Endothelial cell of umbilical vein (primary cell): ENCODE data around the gene BMPR1B. TPM values are rescaled to one million over a fixed set of nuclear protein-coding genes. Genes with fewer than 3 reads are reported as not detected.

ENCODE experiments used
- BruUV-seq: library from RNA; stranded (reverse); fragments of 400-500 nt; replicated peaks from 2 replicates; lab custom pipeline; 2021; lab: Mats Ljungman, UMichigan
- CTCF ChIA-PET: fragments of 300-600, 350-600 bp; sonication (Branson Sonifier 250); formaldehyde crosslinking; loops from one replicate; lab custom pipeline; 2021; ENCODE audit warnings: antibody characterized with exemption, inconsistent platforms; lab: Charles Lee
- POLR2A ChIA-PET: fragments of 300-600, 350-600 bp; sonication (Branson Sonifier 250); formaldehyde crosslinking; loops from one replicate; lab custom pipeline; 2021; ENCODE audit warnings: antibody characterized with exemption, inconsistent platforms; lab: Charles Lee
- DNase-seq: peaks from one replicate; pipeline ENCODE4 v3.0.0-alpha.2; 2011; ENCODE audit warnings: low read depth, low spot score
- FAIRE-seq: peaks from 2 replicates; lab custom pipeline; 2011; peaks lifted over from hg19 to GRCh38; lab: Jason Lieb, UNC
- H2AFZ ChIP-seq: 2 replicates; pipeline ENCODE4 v1.6.0; 2012; ENCODE audit warnings: low read depth, low read length, control low read depth, inconsistent platforms
- H3K27ac ChIP-seq: 2 replicates; pipeline ENCODE4 v1.5.1; 2011; ENCODE audit warnings: low read depth, mild to moderate bottlenecking, control low read depth, low read length, moderate library complexity; ENCODE audit not compliant: insufficient read depth
- H3K27me3 ChIP-seq, 2 experiments: 2 replicates each; pipeline versions ENCODE4 v1.6.0 to v1.6.1; 2011; ENCODE audit warnings: low read length in 2 of 2, mixed read lengths in 1 of 2; ENCODE audit not compliant: control insufficient read depth in 2 of 2, insufficient read depth in 2 of 2
- H3K36me3 ChIP-seq, 2 experiments: 2 replicates in 1 of 2; 3 replicates in 1 of 2; pipeline ENCODE4 v1.5.1; 2011; ENCODE audit warnings: low read length in 2 of 2, mild to moderate bottlenecking in 1 of 2, moderate library complexity in 1 of 2; ENCODE audit not compliant: control insufficient read depth in 2 of 2, insufficient read depth in 2 of 2; ENCODE audit errors: extremely low read depth in 1 of 2
- H3K4me1 ChIP-seq: 3 replicates; pipeline ENCODE4 v1.5.1; 2011; ENCODE audit warnings: mild to moderate bottlenecking, low read length; ENCODE audit not compliant: control insufficient read depth, insufficient read depth; ENCODE audit errors: extremely low read depth
- H3K4me2 ChIP-seq: 2 replicates; pipeline ENCODE4 v1.6.1; 2011; ENCODE audit warnings: low read length, control low read depth, mixed read lengths; ENCODE audit not compliant: insufficient read depth
- H3K4me3 ChIP-seq, 3 experiments: fragments of 200-600 bp in 1 of 3; sonication (generic), shearing (Covaris generic) in 1 of 3; replicated peaks in 1 of 3; 2 replicates each; pipeline ENCODE4 v1.5.1; 2011 to 2016; ENCODE audit warnings: control low read depth in 3 of 3, low read length in 3 of 3, mild to moderate bottlenecking in 2 of 3, inconsistent platforms in 1 of 3, low read depth in 1 of 3, moderate library complexity in 1 of 3; ENCODE audit not compliant: insufficient read depth in 1 of 3
- H3K79me2 ChIP-seq: 2 replicates; pipeline ENCODE4 v1.6.0; 2012; ENCODE audit warnings: low read length, inconsistent platforms; ENCODE audit not compliant: control insufficient read depth, insufficient read depth
- H3K9ac ChIP-seq: replicated peaks from 2 replicates; pipeline ENCODE3; 2011; ENCODE audit warnings: low read length, control low read depth; ENCODE audit not compliant: insufficient read depth; ENCODE audit errors: extremely low read depth
- H3K9me1 ChIP-seq: replicated peaks from 3 replicates; pipeline ENCODE4 v1.6.0; 2011; ENCODE audit warnings: mild to moderate bottlenecking, low read length; ENCODE audit not compliant: control insufficient read depth, insufficient read depth; ENCODE audit errors: extremely low read depth
- H3K9me3 ChIP-seq: replicated peaks from 2 replicates; pipeline ENCODE4 v1.5.1; 2012; ENCODE audit warnings: low read length, inconsistent platforms; ENCODE audit not compliant: control insufficient read depth, insufficient read depth
- H4K20me1 ChIP-seq: replicated peaks from 2 replicates; pipeline ENCODE3; 2011; ENCODE audit warnings: mild to moderate bottlenecking, low read length; ENCODE audit not compliant: control insufficient read depth, insufficient read depth; ENCODE audit errors: extremely low read depth
- EZH2 ChIP-seq: IDR thresholded peaks from 2 replicates; pipeline ENCODE4 v1.6.1; 2012; ENCODE audit warnings: borderline replicate concordance, low read depth, mild to moderate bottlenecking, moderate library complexity, low read length, inconsistent platforms; ENCODE audit not compliant: severe bottlenecking
- MYC ChIP-seq: IDR thresholded peaks from one replicate; pipeline ENCODE4 v1.6.1; 2011; ENCODE audit warnings: mild to moderate bottlenecking, low read depth, low read length
- dilution Hi-C: fragments of 300-500 bp; cut with MboI; formaldehyde crosslinking; loops from one replicate; pipeline ENCODE4 v1.15.0; 2019; ENCODE audit warnings: low sequenced_read_pairs; ENCODE audit not compliant: extremely low pct_ligation_motif_present
- intact Hi-C: fragments of 100-400 bp; cut with micrococcal nuclease; formaldehyde crosslinking; loops from one replicate; pipeline ENCODE4 v1.10.0; 2022
- polyA plus RNA-seq, 4 experiments: library from polyadenylated mRNA; depleted of rRNA in 3 of 4; stranded (reverse) in 3 of 4; unstranded in 1 of 4; fragments of >200 nt; gene quantifications; 2 replicates each; pipeline versions ENCODE4 v1.2.1 to v1.2.3, GENCODE V29; 2011 to 2012; ENCODE audit warnings: missing spikeins in 1 of 4
- total RNA-seq: library from RNA; stranded (reverse); gene quantifications from 2 replicates; pipeline ENCODE4 v1.2.3, GENCODE V29; 2021
- TF ChIP-seq, protein P1 (sequence below), 2 donors: IDR thresholded peaks; 1 replicate in 1 of 2; 2 replicates in 1 of 2; pipeline ENCODE4 v1.5.1; 2011; ENCODE audit warnings: low read length in 2 of 2, mild to moderate bottlenecking in 2 of 2, moderate library complexity in 2 of 2, control low read depth in 1 of 2, inconsistent platforms in 1 of 2, low read depth in 1 of 2; ENCODE audit not compliant: insufficient read depth in 1 of 2; ENCODE audit errors: extremely low read depth in 1 of 2

BMPR1B gene
- total and polyA plus RNA-seq, 2 donors (not counting 3 experiments of a cell fraction or from before 2014, with no cell fraction given) = 0.28 to 2.1 TPM

DNA sequence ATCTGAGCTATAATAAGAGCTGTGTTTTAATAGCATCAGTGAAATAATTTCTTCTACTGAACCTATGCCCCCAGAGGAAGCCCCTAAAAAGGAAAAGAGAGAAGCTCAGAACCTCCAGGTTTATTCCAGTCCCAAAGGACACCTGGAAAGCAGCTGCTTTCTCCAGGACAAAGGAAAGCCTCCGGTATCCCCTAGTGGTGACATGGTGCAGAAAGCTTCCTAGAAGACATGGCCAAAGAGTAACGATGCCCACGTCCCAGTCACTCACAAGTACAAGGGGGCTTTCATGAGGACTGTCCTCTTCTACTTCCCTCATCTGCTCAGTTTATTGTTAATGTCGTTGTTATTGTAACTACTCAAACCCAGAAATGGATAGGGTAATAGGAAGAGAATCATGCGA lies 447.1 kb downstream of the BMPR1B start:
- H2AFZ ChIP-seq = no peak overlapping the region
- H3K27ac ChIP-seq = no peak overlapping the region
- BruUV-seq = no TSS peak
- DNase-seq = no peak
- no peaks in the 10 kb centered on the region for H4K20me1 ChIP-seq
- H3K4me1 ChIP-seq = no peaks in the 10 kb centered on the region
- H3K9ac ChIP-seq = no peak overlapping the region
- no peaks in the 10 kb centered on the region for H3K36me3 ChIP-seq
- TF ChIP-seq, protein P1, sequence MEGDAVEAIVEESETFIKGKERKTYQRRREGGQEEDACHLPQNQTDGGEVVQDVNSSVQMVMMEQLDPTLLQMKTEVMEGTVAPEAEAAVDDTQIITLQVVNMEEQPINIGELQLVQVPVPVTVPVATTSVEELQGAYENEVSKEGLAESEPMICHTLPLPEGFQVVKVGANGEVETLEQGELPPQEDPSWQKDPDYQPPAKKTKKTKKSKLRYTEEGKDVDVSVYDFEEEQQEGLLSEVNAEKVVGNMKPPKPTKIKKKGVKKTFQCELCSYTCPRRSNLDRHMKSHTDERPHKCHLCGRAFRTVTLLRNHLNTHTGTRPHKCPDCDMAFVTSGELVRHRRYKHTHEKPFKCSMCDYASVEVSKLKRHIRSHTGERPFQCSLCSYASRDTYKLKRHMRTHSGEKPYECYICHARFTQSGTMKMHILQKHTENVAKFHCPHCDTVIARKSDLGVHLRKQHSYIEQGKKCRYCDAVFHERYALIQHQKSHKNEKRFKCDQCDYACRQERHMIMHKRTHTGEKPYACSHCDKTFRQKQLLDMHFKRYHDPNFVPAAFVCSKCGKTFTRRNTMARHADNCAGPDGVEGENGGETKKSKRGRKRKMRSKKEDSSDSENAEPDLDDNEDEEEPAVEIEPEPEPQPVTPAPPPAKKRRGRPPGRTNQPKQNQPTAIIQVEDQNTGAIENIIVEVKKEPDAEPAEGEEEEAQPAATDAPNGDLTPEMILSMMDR (IDR thresholded peaks at IDR 0.05; ENCODE audit: extremely low read depth in 1 of 2, insufficient read depth in 1 of 2, low read depth in 1 of 2, low read length in 2 of 2) = peak in 1 of 2 donors; percentile 25
- TF ChIP-seq EZH2 (no peak), MYC (no peak)
- ChIA-PET CTCF (interaction anchor here (0.7 to 1.7 kb wide), 6 partner anchors 10 to 342 kb away, joined by 3 to 6 read pairs (median 4); no protein-coding TSS in a partner anchor), POLR2A (no interaction called here)
- no peak overlapping the region for H3K4me2 ChIP-seq
- dilution Hi-C loops (no loop called here), intact Hi-C loops (loop anchor here (5.0 kb wide), 1 partner anchor 97 kb away; no protein-coding TSS in a partner anchor)
- H3K9me1 ChIP-seq = no peaks in the 10 kb centered on the region
- H3K79me2 ChIP-seq = no peaks in the 10 kb centered on the region
- no peak overlapping the region for H3K4me3 ChIP-seq
- no peaks in the 10 kb centered on the region for H3K27me3 ChIP-seq
- no peak for FAIRE-seq
- H3K9me3 ChIP-seq = no peaks in the 10 kb centered on the region
